NCI-H1092 treated with DMSO at 0.1 percent for 48 hours (cell line): ENCODE measurements around the gene SNX27.

Source experiments
- DNase-seq: peaks from one replicate; lab custom pipeline; 2025; lab: John Stamatoyannopoulos, UW

The SNX27 gene

GRCh38 chr1:151705753-151706463 is 94.1 kb downstream of the SNX27 start:
- DNase-seq = no peak

DNA sequence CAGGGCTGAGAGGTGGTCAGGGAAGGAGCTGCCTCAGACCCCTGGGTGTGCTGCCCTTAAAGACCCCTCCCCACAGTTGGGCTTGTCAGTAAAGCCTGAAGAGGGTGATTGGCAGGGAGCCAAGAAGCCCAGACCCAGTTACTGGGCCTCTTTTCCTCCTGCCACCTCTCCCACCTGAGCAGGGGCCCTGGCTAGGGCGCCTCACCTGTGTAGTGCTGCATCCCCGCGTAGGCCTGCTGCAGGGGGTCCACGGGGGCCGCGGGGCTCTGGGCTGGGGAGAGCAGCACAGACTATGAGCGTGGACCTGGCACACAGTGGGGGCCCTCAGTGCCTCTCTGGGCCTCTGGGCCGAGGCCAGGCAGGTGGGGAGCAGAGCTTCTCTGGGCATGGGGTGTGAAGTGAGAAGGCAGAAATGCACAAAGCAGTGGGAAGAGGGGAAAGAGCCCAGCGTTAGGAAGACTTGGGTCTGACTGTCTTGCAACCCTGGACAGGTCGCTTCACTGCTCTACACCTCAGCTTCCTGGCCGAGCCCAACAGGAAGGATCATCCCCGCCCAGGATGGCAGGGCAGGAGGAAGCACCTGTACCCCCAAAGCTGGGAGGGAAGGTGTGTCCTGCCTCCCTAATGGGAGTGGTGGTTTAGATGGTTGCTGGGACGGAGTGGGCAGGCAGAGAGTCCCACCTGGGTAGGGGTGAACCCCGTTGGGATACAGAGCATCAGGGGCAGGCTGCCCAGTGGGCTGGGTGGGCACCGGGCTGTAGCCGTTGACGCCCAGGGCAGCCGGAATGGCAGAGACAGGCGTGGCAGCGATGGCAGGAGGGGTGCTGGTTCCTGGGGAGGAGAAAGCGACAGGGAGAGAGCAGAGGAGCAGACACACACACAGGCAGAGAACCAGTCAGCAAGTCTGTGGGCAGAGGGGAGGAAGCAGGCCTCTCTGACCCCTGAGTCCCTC is 94.9 kb downstream of the SNX27 start:
- no peak for DNase-seq

DNA sequence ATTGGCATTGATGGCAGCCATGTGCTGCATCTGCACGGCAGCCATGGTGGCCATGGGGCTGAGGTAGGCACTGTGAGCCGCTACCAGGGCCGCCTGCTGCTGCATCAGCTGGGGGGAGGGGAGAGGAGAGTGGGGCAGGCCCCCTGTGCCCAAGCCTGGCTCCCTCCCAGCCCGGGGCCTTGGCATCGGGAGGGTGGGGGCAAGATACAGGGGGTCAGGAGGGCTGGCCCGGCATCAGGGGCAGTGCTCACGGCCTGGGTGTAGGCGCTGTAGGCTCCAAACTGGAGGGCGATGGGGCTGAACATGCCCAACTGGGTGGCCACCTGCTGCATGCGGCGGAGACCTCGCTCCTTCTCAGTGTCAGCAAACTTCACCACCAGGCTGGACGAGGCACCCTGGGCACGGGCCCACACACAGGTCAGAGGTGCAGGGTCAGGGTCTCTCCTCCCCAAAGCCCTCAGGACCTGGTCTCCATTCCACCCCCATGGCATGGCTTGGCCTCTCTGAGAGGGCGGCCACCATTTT is 95.8 kb downstream of the SNX27 start:
- DNase-seq = no peak

GRCh38 chr1:151708891-151709290 is 97.0 kb downstream of the SNX27 start:
- no peak for DNase-seq

- no peak for DNase-seq
Observed at GRCh38 chr1:151710187-151710840, 98.5 kb downstream of the SNX27 start.

DNA sequence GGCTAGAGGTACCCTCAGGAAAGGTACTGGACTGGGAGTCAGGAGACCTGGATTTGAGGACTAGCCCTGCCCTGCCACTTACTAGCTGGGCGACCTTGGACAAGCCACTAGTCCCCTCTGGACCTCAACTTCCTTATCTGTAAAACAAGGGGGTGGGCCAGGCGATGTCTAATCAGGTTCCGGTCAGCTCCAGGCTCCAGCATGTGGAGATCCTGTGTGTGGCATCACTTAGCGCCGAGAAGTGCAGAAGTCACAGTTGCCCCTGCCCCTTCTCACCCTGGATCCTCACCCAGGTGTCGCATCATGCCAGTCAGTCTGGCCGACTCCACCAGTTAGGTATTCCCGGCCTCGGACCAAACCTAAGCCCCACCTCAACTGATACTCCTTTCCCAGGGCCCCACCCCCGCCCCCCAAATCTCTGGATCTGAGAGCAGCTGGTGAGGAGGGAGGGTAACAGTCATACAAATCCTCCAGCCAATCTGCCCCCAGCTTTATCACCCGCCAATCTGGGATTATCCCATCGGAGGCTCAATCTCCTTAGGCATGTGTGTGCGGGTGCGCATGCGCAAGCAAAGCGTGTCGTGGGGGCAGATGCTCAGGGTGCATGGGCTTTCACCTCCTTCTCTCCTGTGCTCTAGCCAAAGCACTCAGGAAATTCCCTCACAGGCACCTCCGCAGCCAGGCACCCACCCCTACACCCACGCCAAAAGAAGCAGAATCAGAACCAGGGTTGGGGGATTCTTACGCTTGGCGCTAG is 99.4 kb downstream of the SNX27 start:
- DNase-seq = no peak

DNA sequence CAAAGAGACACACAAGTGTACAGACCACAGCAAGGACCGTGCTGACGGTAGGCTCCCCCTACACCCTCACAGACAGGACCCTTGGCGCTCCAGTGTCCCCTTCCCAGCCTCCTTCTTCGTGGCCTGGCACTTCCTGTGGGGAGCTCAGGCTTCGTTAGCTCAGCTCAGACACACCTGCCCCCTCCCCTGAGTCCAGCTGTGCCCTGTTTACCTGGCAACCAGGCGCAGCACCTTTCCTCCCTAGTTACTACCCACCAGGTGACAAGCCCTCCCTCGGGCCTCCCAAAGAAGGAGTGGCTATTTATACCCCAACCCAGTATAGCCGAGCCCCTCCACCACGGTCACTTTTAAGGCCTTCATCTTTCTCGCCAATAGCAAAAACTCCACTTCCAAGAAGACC is 100.1 kb downstream of the SNX27 start:
- DNase-seq = no peak

- DNase-seq = no peak
Observed at GRCh38 chr1:151713044-151713443, 101.2 kb downstream of the SNX27 start.

- DNase-seq = no peak
Observed at GRCh38 chr1:151713874-151714273, 102.0 kb downstream of the SNX27 start.

DNA sequence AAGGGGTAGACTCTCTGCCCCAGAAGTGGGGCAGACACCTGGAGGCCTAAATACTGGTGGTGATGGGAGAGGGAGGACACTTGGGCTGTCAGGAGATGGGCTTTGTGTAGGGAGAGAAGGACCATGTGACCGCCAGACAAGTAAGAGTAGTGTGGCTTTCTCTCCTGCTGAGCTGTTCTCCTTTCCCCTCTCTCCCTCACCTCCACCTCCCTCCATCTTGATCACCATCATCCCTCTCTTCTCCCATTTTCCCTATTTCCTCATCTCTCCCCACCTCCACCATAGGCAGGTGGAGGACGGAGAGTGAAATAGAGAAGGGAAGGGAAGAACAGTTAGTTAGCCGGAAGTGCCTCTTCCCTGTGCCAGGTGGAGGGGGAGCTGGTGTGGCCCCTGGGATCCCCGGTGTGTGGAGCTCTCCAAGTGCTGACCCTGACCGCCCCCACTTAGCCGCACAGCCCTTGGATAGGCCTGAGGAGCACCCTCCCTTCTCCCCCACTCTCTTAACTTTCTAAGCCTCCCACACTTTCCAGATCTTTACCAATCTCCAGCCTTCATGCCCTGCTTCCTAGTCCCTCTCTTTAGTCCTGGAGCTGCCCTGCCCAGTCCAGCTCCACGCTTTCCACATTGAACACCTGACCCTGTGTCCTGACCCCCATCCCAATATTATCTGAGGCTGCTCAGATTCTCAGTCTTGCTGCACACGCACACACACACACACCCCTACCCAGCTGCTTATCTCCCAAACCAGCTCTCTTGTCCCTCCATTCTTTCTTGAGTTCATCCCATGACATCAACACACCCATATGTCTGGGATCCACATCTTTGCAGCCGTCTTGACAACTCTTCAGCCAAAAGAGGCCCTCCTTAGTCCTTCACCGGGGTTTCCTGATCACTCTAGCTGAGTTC is 103.2 kb downstream of the SNX27 start:
- no peak for DNase-seq

- DNase-seq = peak; percentile 79
Observed at GRCh38 chr1:151715726-151716404, 104.0 kb downstream of the SNX27 start.

GRCh38 chr1:151716405-151716762 is 104.5 kb downstream of the SNX27 start:
- no peak for DNase-seq

DNA sequence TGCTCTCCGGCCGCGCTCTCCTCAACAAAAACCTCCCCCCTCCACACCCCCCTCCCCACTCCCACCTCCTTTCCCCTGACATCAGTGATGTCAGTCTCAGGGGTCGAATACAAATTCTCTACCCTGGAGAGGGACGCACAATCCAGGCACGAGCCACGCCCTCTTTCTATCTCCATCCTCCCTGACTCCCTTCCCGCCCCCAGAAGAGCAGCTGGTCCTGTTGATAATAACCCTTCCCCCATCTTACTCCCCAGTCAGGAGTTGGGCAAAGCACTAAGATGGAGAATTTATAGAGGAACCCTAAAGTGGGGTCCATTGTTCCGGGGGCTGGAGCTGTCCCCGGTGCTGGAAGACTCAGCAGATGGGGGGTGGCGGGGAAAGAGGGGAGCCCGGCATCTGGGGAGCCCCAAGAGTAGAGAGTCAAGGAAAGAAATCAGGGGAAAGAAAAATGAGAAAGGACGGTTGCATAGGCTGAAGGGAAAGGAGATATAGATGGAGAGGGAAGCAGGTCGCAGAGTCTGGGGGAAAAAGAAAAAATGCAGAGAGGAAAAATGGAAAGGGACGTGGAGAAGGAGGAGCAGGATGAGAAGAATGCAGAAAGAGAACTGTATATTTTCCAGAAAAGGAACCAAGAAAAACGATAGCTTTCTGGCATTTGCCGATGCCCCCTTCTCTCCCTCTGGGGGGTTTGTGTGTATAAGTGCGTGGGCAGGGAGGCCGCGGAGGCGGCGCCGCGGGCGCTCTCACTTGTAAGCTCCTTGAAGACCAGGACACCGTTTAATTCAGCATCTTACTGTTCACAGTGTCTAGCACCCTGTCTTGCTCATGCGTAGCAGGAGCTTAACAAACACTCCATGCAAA is 105.2 kb downstream of the SNX27 start, which contains the start of gene CELF3:
Gene CELF3 (minus strand): TSS at position 33 of the 861 bp plus-strand sequence. CDS start 783 bp downstream, outside the sequence.
- DNase-seq = peak; percentile 98

DNA sequence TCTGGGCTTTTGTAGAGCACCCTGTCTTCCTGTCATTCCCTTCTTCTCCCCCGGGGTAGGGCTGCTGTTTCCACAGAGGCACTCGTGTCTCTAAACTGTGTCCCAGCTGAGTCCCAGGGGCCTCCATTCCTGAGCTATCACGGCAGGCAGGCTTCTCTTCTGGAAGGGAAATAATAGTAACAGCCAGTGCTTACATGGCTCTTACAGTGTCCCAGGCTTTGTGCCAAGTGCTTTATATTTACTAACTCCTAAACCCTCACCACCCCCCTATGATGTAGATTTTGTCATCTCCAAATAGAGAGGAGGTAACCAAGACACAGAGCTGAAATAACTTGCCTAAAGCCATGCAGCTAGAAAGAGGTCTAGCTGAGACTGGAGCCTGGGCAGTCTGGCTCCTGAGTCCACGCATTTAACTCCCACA is 106.2 kb downstream of the SNX27 start:
- no peak for DNase-seq

DNA sequence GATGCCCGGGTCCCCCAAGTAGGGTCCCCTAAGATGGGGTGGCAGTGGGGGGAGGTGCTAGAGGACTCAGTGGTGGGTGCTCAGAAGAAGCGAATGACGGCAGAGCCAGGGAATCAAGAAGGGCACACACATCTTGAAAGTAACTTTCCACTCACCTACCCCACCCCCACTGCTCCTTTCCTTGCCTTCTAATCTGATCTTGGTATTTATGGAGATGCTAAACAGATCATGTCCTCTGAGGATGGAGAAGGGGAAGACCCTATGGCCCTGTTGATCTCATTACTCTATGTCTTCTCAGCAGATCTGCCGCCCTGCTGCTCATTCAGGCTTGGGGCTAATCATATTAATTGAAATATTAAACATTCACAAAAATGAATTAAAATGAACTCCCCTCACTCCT is 106.8 kb downstream of the SNX27 start:
- no peak for DNase-seq

DNA sequence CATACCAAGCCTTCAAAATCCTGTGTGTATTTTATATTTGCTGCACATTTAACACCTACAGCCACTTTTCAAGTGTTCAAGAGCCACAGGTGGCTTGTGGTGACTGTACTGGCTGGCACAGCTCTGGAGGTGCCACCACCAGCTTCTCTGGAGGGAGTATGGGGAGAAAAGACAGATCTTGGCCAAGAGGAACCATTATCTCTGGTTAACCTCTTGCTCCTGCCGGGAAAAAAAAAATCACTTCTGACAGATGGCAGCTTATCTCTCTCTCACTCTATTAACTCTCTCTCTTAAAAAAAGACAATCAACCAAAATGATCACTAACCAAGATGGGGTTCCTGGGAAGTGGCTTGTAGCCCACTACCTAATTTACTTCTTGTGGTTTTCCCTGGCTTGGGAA is 108.3 kb downstream of the SNX27 start:
- no peak for DNase-seq

DNA sequence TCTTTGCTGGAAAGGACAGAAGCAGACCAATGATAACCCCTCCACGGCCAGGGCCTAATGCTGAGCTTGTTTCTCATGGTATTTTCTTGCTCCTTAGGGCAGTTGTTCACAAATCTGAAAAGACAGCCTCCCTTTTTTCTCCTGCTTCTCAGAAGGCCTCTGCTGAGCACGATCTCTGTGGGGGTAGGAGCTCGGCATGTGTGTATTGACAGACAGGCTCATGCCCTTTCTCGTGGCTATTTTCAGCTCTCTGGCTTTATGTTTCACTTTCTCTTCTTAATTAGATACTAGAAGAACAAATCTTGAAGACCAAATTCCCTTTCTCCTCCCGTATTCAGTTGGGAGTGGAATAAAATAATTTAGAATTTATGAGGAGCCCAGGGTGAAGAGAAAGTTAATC is 108.7 kb downstream of the SNX27 start:
- DNase-seq = no peak

- DNase-seq = peak; percentile 24
Observed at GRCh38 chr1:151720974-151721787, 109.3 kb downstream of the SNX27 start, which contains the start of gene RIIAD1. RIIAD1 (plus strand) TSS chr1:151721522; CDS start chr1:151721537, 15 bp downstream.
